HG02885 (cell line): ENCODE measurements around the gene TFB2M.
"Not testable (repeated sequence)": the region's sequence is repeated elsewhere in the genome, so short reads cannot be mapped to it uniquely, and the experiment has no call there.

ENCODE experiments used
- ATAC-seq: cut with Tn5 transposase; IDR thresholded peaks from one replicate; pipeline ENCODE4 v1.9.1; 2021; ENCODE audit warnings: mild to moderate bottlenecking; ENCODE audit not compliant: unreplicated experiment, poor library complexity

Gene TFB2M

GRCh38 chr1:246560833-246561232 lies 5.2 kb downstream of the TFB2M start:
- not testable (repeated sequence) for ATAC-seq

GRCh38 chr1:246559310-246559709 lies 6.8 kb downstream of the TFB2M start:
- no peak for ATAC-seq

GRCh38 chr1:246558041-246558440 lies 8.0 kb downstream of the TFB2M start:
- no peak for ATAC-seq

GRCh38 chr1:246554201-246554600 lies 11.9 kb downstream of the TFB2M start:
- no peak for ATAC-seq

- ATAC-seq, result no peak
Measured at GRCh38 chr1:246552110-246552509, 14.0 kb downstream of the TFB2M start.

GRCh38 chr1:246550402-246550801 lies 15.7 kb downstream of the TFB2M start:
- no peak for ATAC-seq

GRCh38 chr1:246549665-246550064 lies 16.4 kb downstream of the TFB2M start:
- ATAC-seq, result no peak

- ATAC-seq, result no peak
Measured at GRCh38 chr1:246544001-246544400, 22.1 kb downstream of the TFB2M start.

GRCh38 chr1:246540738-246541491 lies 25.1 kb downstream of the TFB2M start:
- ATAC-seq, result no peak

- no peak for ATAC-seq
Measured at GRCh38 chr1:246537887-246538286, 28.2 kb downstream of the TFB2M start.

- ATAC-seq, result no peak
Measured at GRCh38 chr1:246537441-246537840, 28.6 kb downstream of the TFB2M start.

GRCh38 chr1:246534114-246534513 lies 31.9 kb downstream of the TFB2M start:
- ATAC-seq, result no peak

GRCh38 chr1:246533371-246533905 lies 32.6 kb downstream of the TFB2M start:
- ATAC-seq, result no peak

GRCh38 chr1:246532519-246532918 lies 33.5 kb downstream of the TFB2M start:
- no peak for ATAC-seq

GRCh38 chr1:246530482-246530881 lies 35.6 kb downstream of the TFB2M start:
- ATAC-seq, result no peak

GRCh38 chr1:246528933-246529731 lies 36.9 kb downstream of the TFB2M start:
- ATAC-seq, result no peak

- ATAC-seq, result no peak
Measured at GRCh38 chr1:246527402-246528088, 38.5 kb downstream of the TFB2M start.

GRCh38 chr1:246526915-246527314 lies 39.1 kb downstream of the TFB2M start:
- no peak for ATAC-seq

- no peak for ATAC-seq
Measured at GRCh38 chr1:246526380-246526779, 39.7 kb downstream of the TFB2M start.

GRCh38 chr1:246519514-246519913 lies 46.5 kb downstream of the TFB2M start:
- ATAC-seq, result no peak
